NCI-H524 treated with DMSO at 0.1 percent for 48 hours (cell line): ENCODE results near the gene CCDC74A.
"Not testable (repeated sequence)": the region's sequence is repeated elsewhere in the genome, so short reads cannot be mapped to it uniquely, and the experiment has no call there.

Experiments
- DNase-seq: peaks from one replicate; lab custom pipeline; 2025; lab: John Stamatoyannopoulos, UW

CCDC74A gene

DNA sequence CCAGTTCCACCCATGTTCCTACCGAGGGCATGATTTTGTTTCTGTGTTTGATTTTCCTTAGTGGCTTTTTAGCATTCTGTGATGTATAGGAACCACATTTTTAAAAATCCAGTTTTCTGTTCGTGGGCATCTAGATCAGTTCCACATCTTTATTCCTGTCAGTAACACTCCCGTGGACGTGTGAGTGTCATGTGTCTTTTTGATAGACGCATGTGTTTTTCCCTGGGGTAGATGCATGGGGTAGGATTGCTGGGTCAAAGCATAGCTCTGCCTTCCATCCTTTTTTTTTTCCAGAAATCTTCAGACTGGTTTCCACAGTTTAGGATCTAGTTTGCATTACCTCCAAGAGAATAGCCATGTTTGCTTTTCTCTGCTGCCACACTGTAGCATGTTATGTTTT, 38.7 kb downstream of the CCDC74A start:
- DNase-seq, result no peak

DNA sequence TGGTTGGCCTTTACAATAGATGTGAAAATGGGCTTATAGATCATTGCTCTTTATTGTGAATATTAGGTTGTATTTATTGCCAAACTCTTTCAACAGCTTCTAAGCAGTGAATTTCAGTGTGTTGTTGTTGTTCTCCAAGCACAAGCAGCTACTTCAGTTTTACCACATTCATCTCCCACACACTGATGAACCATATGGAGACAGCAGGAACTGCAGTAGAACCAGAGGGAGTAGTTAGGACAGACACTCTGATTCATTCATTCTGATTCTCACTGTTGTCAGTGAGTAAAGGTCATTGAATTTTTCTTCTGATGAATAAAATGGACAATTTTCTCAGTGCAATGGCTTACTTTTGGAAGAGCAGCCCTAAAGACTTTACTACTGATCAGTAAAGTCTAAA, 40.2 kb downstream of the CCDC74A start:
- DNase-seq, result no peak

DNA sequence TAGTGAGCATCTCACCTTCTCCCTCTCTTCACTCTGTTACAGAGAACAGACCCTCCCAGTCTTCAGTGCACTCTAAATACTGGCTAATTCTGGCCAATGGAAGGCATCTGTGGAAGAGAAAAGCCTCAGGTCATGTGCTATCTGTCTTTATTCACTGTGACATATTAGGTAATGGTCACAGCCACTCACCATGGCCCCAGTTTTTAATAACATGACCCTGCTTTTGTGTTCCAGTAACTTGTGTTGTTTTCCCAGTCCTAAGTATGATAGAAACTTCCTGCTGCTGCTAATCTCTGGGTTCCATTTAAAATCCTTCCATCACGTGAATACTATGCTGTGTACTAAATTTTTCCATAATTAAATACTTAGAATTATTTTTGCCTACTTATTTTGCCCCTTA, 40.7 kb downstream of the CCDC74A start:
- DNase-seq, result not testable (repeated sequence)

DNA sequence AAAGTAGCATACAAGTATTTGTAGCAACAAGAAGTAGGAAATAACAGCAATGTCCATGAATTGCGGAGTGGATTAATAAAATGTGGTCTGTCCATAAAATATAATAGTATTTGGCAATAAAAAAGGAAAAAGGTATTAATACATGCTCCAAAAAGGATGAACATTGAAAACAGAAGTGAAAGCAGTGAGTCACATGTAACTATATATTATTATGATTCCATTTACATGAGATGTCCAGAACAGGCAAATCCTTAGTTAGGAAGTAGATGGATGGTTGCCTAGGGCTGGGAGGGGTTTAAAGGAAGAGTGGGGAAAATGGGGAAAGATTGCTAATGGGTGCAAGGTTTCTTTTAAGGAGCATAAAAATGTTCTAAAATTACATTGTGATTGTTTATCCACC, 44.5 kb downstream of the CCDC74A start:
- no peak for DNase-seq

DNA sequence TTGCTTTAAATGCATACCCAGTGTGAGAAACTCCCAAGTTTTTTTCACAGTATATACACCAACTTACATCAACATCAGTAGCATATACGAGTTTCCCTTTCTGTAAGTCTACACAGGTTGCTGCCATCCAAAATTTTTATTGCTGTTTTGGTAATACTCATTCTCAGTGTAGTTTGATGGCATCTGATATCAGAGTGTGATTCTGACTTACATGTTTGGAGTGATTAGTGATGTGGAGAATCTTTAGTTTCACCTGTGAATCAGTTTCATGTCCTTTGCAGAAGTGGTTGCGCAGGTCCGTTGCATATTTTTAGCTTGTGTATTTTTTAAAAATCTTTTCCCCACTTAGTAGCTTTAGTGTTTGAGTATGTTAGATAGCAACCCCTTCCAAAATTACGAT, 50.1 kb downstream of the CCDC74A start:
- no peak for DNase-seq

DNA sequence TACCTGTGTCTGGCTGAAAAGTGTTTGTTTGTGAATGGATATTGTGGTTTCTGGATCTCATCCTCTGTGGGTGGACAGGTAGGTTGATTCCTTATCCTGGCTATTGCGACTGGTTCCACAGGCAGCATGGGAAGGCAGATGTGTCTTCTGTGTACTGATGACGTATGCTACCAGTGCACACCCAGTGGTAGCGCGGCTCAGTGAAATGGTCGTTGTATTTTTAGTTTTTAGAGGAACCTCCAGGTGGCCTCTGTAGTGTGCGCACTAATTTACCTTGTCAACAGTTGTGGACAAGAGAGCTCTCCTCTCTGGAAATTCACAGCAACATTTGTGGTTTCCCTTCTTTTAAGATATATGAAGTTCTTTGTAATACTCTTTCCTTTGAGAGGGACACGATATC, 52.5 kb downstream of the CCDC74A start:
- DNase-seq, result no peak
